H9 (cell line): ENCODE measurements around the gene SFRP5. TPM values are rescaled to one million over a fixed set of nuclear protein-coding genes. Genes with fewer than 3 reads are reported as not detected.

ENCODE experiments used
- DNase-seq: peaks from one replicate; pipeline ENCODE4 v3.0.0-alpha.2; 2017
- H2AFZ ChIP-seq: one replicate; pipeline ENCODE4 v1.6.1; 2013; ENCODE audit warnings: mild to moderate bottlenecking, low read length, control low read depth, moderate library complexity
- H2AK5ac ChIP-seq: 2 replicates; pipeline ENCODE4 v1.6.1; 2013; ENCODE audit warnings: low read length, control low read depth, mixed read lengths; ENCODE audit not compliant: insufficient read length
- H2BK120ac ChIP-seq: one replicate; pipeline ENCODE4 v1.6.1; 2013; ENCODE audit warnings: low read depth, mild to moderate bottlenecking, low read length, control low read depth, inconsistent platforms; ENCODE audit not compliant: poor library complexity, severe bottlenecking
- H2BK12ac ChIP-seq: 2 replicates; pipeline ENCODE4 v1.6.1; 2013; ENCODE audit warnings: low read length, control low read depth, mixed read lengths, low read depth; ENCODE audit not compliant: insufficient read length
- H2BK15ac ChIP-seq: 2 replicates; pipeline ENCODE4 v1.6.1; 2013; ENCODE audit warnings: low read depth, low read length, control low read depth
- H2BK20ac ChIP-seq: one replicate; pipeline ENCODE4 v1.6.1; 2013; ENCODE audit warnings: low read depth, mild to moderate bottlenecking, low read length, control low read depth, inconsistent platforms; ENCODE audit not compliant: poor library complexity, severe bottlenecking
- H2BK5ac ChIP-seq: 2 replicates; pipeline ENCODE4 v1.6.1; 2013; ENCODE audit warnings: low read length, control low read depth, mixed read lengths; ENCODE audit not compliant: insufficient read length
- H3K14ac ChIP-seq: 2 replicates; pipeline ENCODE4 v1.6.1; 2013; ENCODE audit warnings: low read length, control low read depth; ENCODE audit not compliant: insufficient read depth
- H3K18ac ChIP-seq: 2 replicates; pipeline ENCODE4 v1.6.1; 2013; ENCODE audit warnings: low read depth, mild to moderate bottlenecking, mixed read lengths, low read length, control low read depth; ENCODE audit not compliant: insufficient read length
- H3K23ac ChIP-seq: 2 replicates; pipeline ENCODE4 v1.6.1; 2013; ENCODE audit warnings: low read length, control low read depth, mixed read lengths, low read depth; ENCODE audit not compliant: insufficient read length
- H3K23me2 ChIP-seq: 2 replicates; pipeline ENCODE4 v1.6.1; 2013; ENCODE audit warnings: low read depth, mild to moderate bottlenecking, mixed read lengths, low read length, control low read depth; ENCODE audit not compliant: insufficient read length, poor library complexity, severe bottlenecking
- H3K27ac ChIP-seq: 2 replicates; pipeline ENCODE4 v1.5.1; 2013; ENCODE audit warnings: low read length, control low read depth, mixed read lengths, low read depth; ENCODE audit not compliant: insufficient read length
- H3K27me3 ChIP-seq: 2 replicates; pipeline ENCODE4 v1.6.1; 2013; ENCODE audit warnings: low read length, control low read depth, inconsistent platforms; ENCODE audit not compliant: insufficient read depth
- H3K4ac ChIP-seq: 2 replicates; pipeline ENCODE4 v1.6.1; 2013; ENCODE audit warnings: low read depth, mild to moderate bottlenecking, control low read depth, inconsistent platforms, low read length, moderate library complexity
- H3K4me1 ChIP-seq: 2 replicates; pipeline ENCODE4 v1.6.1; 2013; ENCODE audit warnings: low read length, control low read depth, inconsistent platforms; ENCODE audit not compliant: insufficient read depth
- H3K4me2 ChIP-seq: 2 replicates; pipeline ENCODE4 v1.6.1; 2013; ENCODE audit warnings: low read length, control low read depth, mixed read lengths; ENCODE audit not compliant: insufficient read length, insufficient read depth
- H3K56ac ChIP-seq: 2 replicates; pipeline ENCODE4 v1.6.1; 2013; ENCODE audit warnings: low read depth, mild to moderate bottlenecking, mixed read lengths, low read length, control low read depth; ENCODE audit not compliant: insufficient read length
- H3K79me1 ChIP-seq: 2 replicates; pipeline ENCODE4 v1.6.1; 2013; ENCODE audit warnings: low read depth, mild to moderate bottlenecking, moderate library complexity, low read length, control low read depth, inconsistent platforms; ENCODE audit not compliant: insufficient read depth, poor library complexity, severe bottlenecking
- H3K79me2 ChIP-seq: 2 replicates; pipeline ENCODE4 v1.6.1; 2013; ENCODE audit warnings: low read length, control low read depth, inconsistent platforms; ENCODE audit not compliant: insufficient read depth
- H3K9ac ChIP-seq: 2 replicates; pipeline ENCODE4 v1.6.1; 2013; ENCODE audit warnings: low read length, control low read depth, mixed read lengths; ENCODE audit not compliant: insufficient read length; ENCODE audit errors: extremely low read depth
- H3K9me3 ChIP-seq: one replicate; pipeline ENCODE4 v1.6.1; 2013; ENCODE audit warnings: low read depth, low read length, inconsistent platforms; ENCODE audit not compliant: control insufficient read depth
- H3T11ph ChIP-seq: one replicate; pipeline ENCODE4 v1.6.1; 2013; ENCODE audit warnings: mild to moderate bottlenecking, low read length, control low read depth, inconsistent platforms
- H4K20me1 ChIP-seq: one replicate; pipeline ENCODE4 v1.6.1; 2013; ENCODE audit not compliant: control insufficient read depth, insufficient read length, insufficient read depth
- H4K5ac ChIP-seq: 2 replicates; pipeline ENCODE4 v1.6.1; 2013; ENCODE audit warnings: low read depth, mild to moderate bottlenecking, mixed read lengths, low read length, control low read depth; ENCODE audit not compliant: insufficient read length
- H4K8ac ChIP-seq: replicated peaks from 2 replicates; pipeline ENCODE4 v1.6.1; 2013; ENCODE audit warnings: low read length, control low read depth, mixed read lengths, low read depth; ENCODE audit not compliant: insufficient read length
- H4K91ac ChIP-seq: 2 replicates; pipeline ENCODE4 v1.6.1; 2013; ENCODE audit warnings: low read depth, mild to moderate bottlenecking, moderate library complexity, mixed read lengths, low read length, control low read depth; ENCODE audit not compliant: insufficient read length
- H3K27ac Mint-ChIP-seq, 3 experiments: 2 replicates in 2 of 3; 3 replicates in 1 of 3; pipeline ENCODE4 v1.8.0; 2020 to 2021; ENCODE audit warnings: mixed read lengths in 3 of 3, mild to moderate bottlenecking in 1 of 3, moderate library complexity in 1 of 3
- H3K27me3 Mint-ChIP-seq: 2 replicates; pipeline ENCODE4 v1.8.0; 2021; ENCODE audit warnings: low read depth, mild to moderate bottlenecking, moderate library complexity, mixed read lengths
- H3K36me3 Mint-ChIP-seq, 3 experiments: 2 replicates in 2 of 3; 3 replicates in 1 of 3; pipeline ENCODE4 v1.8.0; 2020 to 2021; ENCODE audit warnings: low read depth in 3 of 3, mixed read lengths in 3 of 3; ENCODE audit not compliant: insufficient read depth in 1 of 3
- H3K4me1 Mint-ChIP-seq, 2 experiments: 2 replicates each; pipeline ENCODE4 v1.8.0; 2020; ENCODE audit warnings: mixed read lengths in 2 of 2
- H3K4me3 Mint-ChIP-seq, 2 experiments: 2 replicates in 1 of 2; 3 replicates in 1 of 2; pipeline ENCODE4 v1.8.0; 2020 to 2021; ENCODE audit warnings: mild to moderate bottlenecking in 2 of 2, mixed read lengths in 2 of 2, moderate library complexity in 1 of 2
- H3K9me3 Mint-ChIP-seq, 2 experiments: 2 replicates in 1 of 2; 3 replicates in 1 of 2; pipeline ENCODE4 v1.8.0; 2020; ENCODE audit warnings: mild to moderate bottlenecking in 2 of 2, mixed read lengths in 2 of 2, moderate library complexity in 1 of 2
- WGBS: extraction: QIAGEN DNeasy Blood & Tissue Kit; methylation state at CpG from one replicate; pipeline ENCODE4 v1.1.7; 2013; ENCODE audit warnings: missing lambda C conversion rate, low lambda C conversion rate, mixed read lengths; ENCODE audit not compliant: insufficient read length; ENCODE audit errors: extremely low coverage; 5-methylcytosine and 5-hydroxymethylcytosine counted together
- total RNA-seq: library from RNA; stranded (reverse); gene quantifications from 2 replicates; pipeline ENCODE4 v1.2.1, GENCODE V29; 2021
- TF ChIP-seq, protein P1 (sequence below): fragments of 200-600 bp; sonication (generic); conservative IDR thresholded peaks from 3 replicates; pipeline ENCODE4 v1.8.0; 2021; ENCODE audit warnings: antibody characterized with exemption, mild to moderate bottlenecking

The SFRP5 gene
- total RNA-seq, 1 experiment from 2014 or later, result 1.7 TPM

DNA sequence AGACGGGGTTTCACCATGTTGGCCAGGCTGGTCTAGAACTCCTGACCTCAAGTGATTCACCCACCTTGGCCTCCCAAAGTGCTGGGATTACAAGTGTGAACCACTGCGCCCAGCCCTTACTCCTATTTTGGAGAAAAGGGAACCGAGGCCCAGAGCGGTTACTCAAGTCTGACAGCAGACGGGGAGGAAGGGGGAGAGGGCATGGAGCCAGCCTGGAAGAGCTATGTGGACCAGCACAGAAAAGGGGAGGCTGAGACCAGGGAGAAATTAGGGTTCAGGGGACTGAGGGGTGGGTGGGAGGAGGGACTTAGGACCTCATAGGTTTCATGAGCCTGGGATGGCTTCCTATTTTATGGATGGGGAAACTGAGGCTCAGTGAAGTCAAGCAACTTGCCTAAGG is 1.5 kb downstream of the SFRP5 start:
- Mint-ChIP-seq H3K27me3 (peaks cover 72% of the 10 kb centered on the region), H3K27ac (no peak overlapping the region), H3K4me3 (peak overlapping the region; percentile 68 to 85; a peak in 3 of 5 replicates), H3K9me3 (peaks cover 0 to 2% of the 10 kb centered on the region in 2 experiments; a peak in 1 of 5 replicates), H3K36me3 (no peaks in the 10 kb centered on the region; a peak in 1 of 7 replicates), H3K4me1 (peaks cover 10 to 32% of the 10 kb centered on the region in 2 experiments)
- H3K27ac ChIP-seq, result no peak overlapping the region
- no peak overlapping the region for H3K4ac ChIP-seq
- H3K23ac ChIP-seq, result no peak overlapping the region
- no peaks in the 10 kb centered on the region for H3K9me3 ChIP-seq
- H2BK15ac ChIP-seq, result no peak overlapping the region
- no peak overlapping the region for H2BK5ac ChIP-seq
- no peak overlapping the region for H4K91ac ChIP-seq
- no peak overlapping the region for H2BK120ac ChIP-seq
- no peaks in the 10 kb centered on the region for H3K79me2 ChIP-seq
- H3K4me1 ChIP-seq, result no peaks in the 10 kb centered on the region
- H4K20me1 ChIP-seq, result peaks cover 2% of the 10 kb centered on the region
- H3K4me2 ChIP-seq, result no peak overlapping the region
- H4K8ac ChIP-seq, result no peak overlapping the region
- H3K14ac ChIP-seq, result no peak overlapping the region
- peaks cover 9% of the 10 kb centered on the region for H3K23me2 ChIP-seq
- no peak overlapping the region for H4K5ac ChIP-seq
- TF ChIP-seq, protein P1, sequence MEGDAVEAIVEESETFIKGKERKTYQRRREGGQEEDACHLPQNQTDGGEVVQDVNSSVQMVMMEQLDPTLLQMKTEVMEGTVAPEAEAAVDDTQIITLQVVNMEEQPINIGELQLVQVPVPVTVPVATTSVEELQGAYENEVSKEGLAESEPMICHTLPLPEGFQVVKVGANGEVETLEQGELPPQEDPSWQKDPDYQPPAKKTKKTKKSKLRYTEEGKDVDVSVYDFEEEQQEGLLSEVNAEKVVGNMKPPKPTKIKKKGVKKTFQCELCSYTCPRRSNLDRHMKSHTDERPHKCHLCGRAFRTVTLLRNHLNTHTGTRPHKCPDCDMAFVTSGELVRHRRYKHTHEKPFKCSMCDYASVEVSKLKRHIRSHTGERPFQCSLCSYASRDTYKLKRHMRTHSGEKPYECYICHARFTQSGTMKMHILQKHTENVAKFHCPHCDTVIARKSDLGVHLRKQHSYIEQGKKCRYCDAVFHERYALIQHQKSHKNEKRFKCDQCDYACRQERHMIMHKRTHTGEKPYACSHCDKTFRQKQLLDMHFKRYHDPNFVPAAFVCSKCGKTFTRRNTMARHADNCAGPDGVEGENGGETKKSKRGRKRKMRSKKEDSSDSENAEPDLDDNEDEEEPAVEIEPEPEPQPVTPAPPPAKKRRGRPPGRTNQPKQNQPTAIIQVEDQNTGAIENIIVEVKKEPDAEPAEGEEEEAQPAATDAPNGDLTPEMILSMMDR, result no peak
- H2AK5ac ChIP-seq, result no peak overlapping the region
- no peak overlapping the region for H3T11ph ChIP-seq
- H3K9ac ChIP-seq, result no peak overlapping the region
- no peak overlapping the region for H3K18ac ChIP-seq
- no peak overlapping the region for H2BK12ac ChIP-seq
- no peak for DNase-seq
- H2AFZ ChIP-seq, result no peak overlapping the region
- no peak overlapping the region for H2BK20ac ChIP-seq
- no peaks in the 10 kb centered on the region for H3K79me1 ChIP-seq
- no peak overlapping the region for H3K56ac ChIP-seq
- H3K27me3 ChIP-seq, result peaks cover 19% of the 10 kb centered on the region; the same call in 1 of the 2 replicates
- WGBS, result no CpG with 5 or more reads among the region's 5 CpGs
